ENCODE measurements around the gene HNRNPA2B1. TPM values are rescaled to one million over a fixed set of nuclear protein-coding genes. Genes with fewer than 3 reads are reported as not detected.
"Not testable (repeated sequence)": the region's sequence is repeated elsewhere in the genome, so short reads cannot be mapped to it uniquely, and the experiment has no call there.

Gene HNRNPA2B1
- polyA plus RNA-seq, 5 donors = 1,158 to 1,609 (median 1,399) TPM

DNA sequence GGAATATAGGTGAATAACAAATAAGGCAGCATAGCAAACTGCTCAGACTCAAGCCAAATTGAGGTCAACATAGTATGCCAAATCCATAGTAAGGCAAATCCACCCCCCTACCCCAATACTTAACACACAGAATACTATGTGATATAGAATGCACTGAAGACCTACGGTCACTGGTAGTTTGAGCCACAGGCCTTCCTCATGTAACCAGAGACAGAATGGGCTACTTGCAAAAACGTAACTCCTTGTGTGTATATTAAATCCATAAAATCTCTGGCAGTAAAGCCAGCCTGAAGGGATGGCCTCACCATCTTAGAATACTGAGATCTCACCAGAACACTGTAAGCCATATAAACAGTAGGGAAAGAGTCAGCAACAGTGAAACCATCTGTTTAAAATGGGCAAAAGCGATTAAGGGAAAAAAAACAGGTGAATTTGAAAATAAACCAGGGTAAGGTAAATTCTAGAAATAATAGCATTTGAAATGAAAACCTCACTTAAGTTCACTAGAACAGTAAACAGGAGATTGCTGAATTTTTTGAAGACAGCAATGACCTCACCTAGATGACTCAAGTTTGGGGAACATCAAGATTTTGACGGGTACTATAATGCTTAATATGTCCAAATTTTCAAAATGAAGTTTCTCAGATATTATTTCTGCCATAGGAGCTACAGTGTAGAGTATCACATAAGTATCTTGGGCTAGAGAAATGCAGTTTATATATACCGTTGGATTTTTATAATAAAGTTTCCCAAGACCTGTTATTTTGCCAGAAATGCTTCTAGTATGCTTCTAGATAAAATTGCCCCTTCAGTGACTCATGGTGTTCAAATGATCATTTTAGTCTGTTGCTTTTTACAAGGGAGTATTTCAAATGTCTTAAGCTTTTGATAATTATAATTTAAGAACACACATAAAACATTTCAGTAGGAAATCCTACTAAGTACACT, 13.9 kb downstream of the HNRNPA2B1 start:
- DNase-seq = no peak

DNA sequence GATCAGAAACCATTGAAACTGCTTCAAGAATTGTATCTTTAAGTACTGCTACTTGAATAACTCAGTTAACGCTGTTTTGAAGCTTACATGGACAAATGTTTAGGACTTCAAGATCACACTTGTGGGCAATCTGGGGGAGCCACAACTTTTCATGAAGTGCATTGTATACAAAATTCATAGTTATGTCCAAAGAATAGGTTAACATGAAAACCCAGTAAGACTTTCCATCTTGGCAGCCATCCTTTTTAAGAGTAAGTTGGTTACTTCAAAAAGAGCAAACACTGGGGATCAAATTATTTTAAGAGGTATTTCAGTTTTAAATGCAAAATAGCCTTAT, 14.7 kb downstream of the HNRNPA2B1 start:
- no peak for DNase-seq

DNA sequence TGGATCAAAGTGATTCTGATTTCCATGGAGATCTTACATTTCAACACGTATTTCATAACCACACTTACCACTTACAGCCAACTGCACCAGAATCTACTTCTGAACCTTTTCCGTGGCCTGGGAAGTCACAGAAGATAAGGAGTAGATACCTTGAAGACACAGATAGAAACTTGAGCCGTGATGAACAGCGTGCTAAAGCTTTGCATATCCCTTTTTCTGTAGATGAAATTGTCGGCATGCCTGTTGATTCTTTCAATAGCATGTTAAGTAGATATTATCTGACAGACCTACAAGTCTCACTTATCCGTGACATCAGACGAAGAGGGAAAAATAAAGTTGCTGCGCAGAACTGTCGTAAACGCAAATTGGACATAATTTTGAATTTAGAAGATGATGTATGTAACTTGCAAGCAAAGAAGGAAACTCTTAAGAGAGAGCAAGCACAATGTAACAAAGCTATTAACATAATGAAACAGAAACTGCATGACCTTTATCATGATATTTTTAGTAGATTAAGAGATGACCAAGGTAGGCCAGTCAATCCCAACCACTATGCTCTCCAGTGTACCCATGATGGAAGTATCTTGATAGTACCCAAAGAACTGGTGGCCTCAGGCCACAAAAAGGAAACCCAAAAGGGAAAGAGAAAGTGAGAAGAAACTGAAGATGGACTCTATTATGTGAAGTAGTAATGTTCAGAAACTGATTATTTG, 15.3 kb downstream of the HNRNPA2B1 start:
- DNase-seq = no peak

DNA sequence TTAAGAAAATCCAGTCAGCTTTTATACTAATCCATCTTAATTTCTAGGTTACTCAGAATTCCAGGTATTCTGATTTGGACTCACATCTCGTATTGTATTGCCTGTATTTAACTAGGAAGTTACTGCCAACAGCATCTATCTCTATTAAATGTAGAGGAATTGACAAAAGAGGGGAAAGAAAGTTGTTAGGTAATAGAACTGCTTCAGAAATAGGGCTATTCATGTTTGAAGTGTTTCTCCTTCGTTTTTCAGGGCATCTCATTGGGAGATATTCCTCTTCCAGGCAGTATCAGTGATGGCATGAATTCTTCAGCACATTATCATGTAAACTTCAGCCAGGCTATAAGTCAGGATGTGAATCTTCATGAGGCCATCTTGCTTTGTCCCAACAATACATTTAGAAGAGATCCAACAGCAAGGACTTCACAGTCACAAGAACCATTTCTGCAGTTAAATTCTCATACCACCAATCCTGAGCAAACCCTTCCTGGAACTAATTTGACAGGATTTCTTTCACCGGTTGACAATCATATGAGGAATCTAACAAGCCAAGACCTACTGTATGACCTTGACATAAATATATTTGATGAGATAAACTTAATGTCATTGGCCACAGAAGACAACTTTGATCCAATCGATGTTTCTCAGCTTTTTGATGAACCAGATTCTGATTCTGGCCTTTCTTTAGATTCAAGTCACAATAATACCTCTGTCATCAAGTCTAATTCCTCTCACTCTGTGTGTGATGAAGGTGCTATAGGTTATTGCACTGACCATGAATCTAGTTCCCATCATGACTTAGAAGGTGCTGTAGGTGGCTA, 16.1 kb downstream of the HNRNPA2B1 start:
- DNase-seq = not testable (repeated sequence)

DNA sequence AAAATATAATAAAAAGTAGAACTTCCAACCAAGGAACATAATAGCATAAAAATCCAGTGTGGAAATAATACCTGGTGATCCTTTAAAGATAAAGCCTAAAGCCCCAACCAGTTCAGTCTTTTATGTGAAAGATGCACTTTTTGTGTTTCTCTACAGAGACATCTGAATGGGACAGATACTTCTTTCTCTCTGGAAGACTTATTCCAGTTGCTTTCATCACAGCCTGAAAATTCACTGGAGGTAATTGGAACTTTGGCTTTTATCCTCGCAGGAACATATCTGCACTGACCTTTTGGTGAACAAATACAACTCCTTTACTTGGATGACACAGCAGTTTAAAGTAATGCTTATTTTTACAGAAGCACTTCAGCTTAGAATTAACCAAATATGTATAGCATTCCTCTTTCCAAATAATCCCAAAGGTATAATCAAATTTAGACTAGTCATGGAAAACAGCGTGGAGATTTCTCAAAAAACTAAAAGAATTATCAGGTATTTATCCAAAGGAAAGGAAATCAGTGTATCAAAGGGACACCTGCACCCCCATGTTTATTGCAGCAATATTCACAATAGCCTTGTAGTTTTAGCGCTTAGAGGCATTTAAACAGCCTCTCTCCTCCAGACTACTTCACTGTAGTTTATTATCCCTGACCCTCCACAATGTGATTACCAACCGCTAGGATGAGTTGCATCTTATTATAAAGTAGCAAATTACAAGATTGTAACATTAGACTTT, 16.8 kb downstream of the HNRNPA2B1 start:
- no peak for DNase-seq

DNA sequence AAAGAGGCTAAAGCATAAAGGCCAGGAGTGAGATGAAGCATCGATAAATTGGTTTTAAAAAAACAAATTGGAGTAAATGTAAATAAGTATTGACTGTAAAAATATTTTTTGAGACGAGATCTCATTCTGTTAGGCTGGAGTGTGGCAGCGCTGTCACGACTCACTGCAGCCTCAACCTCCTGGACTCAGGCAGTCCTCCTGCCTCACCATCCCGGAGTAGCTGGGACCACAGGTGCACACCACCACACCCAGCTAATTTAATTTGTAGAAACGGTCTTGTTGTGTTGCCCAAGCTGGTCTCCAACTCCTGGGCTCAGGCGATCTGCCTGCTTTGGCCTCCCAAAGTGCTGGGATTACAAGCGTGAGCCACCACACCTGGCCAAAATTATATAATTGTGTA, 17.8 kb downstream of the HNRNPA2B1 start:
- no peak for DNase-seq

DNA sequence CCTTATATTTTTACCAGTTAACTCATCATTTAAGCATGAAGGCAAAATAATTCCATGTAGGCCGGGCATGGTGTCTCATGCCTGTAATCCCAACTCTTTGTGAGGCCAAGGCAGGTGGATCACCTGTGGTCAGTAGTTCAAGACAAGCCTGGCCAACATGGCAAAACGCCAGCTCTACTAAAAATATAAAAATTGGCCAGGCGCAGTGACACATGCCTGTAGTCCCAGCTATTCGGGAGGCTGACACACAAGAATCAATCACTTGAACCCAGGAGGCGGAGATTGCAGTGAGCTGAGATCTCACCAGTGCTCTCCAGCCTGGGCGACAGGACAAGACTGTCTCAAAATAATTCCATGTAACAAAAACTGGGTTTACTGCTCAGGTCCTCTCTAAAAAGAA, 18.3 kb downstream of the HNRNPA2B1 start:
- DNase-seq = no peak

DNA sequence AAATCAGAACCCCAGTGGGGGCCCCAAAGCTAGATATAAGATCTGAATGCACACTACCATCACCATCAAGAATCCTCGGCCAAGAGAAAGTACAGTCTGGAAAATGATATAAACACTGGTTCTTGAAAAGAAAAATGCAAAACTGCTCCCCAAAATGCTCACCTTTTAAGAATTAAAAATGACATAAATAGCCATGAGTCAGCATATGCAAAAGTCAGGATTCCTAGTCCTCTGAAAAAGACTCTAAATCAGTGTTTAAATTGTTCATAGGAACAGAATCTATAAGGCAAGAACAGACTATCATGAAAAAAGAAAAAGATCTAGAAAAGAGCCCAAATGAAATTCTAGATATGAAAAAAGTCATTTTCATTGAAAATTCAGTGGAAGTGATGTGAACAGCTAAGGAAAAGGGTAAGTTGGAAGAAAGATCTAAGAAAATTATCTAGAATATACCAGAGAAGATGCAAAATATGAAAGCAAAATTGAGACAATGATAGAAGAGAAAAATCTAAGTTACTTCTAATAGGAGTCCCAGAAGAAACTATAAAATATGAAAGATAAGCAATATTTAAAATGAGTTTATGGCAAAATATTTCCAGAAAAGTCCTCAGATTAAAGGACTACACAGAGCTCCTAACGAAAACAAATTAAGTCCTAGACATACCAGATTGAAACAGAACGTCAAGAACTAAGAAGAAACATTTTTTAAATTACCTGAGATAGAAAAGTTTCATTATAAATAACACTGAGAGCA, 18.9 kb downstream of the HNRNPA2B1 start:
- no peak for DNase-seq

DNA sequence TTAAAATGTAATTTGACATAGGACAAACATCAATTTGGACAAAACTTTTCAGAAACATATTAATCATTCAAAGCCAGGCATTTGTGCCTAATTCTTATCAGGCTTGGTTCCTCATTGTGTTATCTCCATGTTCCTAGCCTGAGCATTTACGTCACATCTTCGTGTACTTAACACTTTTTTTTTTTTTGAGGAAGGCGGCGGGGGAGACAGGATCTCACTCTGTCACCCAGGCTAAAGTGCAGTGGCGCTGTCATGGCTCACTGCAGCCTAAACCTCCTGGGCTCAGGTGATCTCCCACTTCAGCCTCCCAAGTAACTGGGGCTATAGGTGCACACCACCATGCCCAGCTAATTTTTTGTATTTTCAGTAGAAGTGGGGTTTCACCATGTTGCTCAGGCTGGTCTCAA, 19.8 kb downstream of the HNRNPA2B1 start:
- no peak for DNase-seq

DNA sequence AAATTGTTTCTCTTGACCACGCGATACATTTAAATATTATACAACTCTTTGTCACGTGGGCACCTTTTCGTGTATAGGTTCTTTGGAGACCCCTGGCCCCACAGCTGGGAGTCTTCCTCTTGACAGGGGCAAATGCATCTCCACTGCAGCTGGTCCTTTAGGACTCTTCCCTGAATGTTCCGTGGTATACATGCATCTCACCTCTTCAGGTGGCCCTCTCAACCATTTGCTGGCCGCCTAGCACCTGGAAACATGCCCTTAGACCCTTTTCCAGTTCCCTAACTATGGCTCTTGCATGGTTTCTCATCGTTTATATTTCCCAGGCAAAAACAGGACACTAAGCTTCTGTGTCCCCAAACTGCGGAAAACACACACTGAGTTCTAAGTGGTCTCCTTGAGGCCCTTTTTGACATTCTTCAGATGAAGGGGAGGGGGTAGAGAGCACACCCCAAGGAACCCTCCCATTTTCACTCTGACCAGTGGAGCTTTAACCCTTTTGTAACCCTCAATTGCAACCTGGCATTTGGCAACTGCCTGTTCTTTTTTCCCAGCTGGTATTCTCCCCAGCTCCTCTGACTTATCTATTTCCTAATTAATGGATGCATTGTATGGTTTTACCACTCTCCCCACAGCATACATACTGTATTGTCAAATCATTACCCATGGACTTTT, 20.6 kb downstream of the HNRNPA2B1 start:
- no peak for DNase-seq

DNA sequence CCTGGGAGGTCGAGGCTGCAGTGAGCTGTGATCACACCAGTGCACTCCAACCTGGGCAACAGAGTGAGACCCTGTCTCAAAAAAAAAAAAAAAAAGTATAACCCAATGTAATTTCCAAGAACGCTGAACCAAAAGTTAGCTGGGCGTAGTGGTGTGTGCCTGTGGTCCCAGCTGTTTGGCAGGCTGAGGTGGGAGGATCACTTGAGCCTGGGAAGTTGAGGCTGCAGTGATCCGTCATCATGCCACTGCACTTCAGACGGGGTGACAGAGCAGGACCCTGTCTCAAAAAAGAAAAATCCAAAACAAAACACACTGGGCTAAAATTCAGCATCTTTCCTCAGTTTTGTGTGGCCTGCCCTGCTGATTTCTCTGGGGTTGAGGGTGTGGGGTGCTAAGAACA, 21.1 kb downstream of the HNRNPA2B1 start:
- DNase-seq = no peak

DNA sequence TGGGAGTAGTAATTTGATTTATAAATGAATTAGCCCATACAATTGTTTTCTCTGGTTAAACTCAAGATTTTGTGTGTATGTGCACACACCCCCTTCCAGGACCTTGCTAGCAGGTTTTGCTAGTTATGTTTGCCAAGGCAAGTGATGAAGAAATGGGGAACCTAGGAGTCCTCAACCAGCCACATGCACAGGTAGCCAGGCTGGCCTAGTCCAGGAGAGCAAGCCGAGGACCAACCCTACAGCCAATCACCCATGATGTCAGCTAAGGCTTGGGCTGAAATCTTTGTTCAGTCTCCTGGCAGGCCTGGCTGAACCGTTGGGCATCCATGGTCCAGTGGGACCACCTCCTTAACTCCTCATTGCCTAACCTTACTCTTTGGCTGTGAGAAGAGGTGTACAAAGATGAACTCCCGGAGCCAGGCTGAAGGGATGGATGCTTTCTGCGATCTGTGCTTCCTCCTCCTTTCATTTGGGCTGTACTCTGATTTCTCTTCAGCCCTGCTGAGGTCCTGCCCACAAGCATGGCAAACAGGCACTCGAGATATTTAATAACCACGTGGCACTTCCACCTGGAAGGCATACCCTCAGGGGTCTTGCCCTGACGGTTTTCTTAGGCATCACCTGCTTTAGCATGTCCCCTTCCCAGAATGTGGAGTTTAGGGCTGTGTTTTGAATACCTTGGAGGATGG, 22.1 kb downstream of the HNRNPA2B1 start:
- DNase-seq = no peak

DNA sequence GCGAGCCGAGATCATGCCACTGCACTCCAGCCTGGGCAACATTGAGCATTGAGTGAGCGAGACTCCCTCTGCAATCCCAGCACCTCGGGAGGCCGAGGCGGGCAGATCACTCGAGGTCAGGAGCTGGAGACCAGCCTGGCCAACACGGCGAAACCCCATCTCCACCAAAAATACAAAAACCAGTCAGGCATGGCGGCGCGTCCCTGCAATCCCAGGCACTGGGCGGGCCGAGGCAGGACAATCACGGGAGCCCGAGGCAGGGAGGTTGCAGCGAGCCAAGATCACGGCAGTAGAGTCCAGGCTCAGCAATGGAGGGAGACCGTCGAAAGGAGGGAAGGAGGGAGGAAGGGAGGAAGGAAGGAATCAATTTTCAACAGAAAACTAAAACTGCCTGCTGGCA, 23.3 kb downstream of the HNRNPA2B1 start:
- DNase-seq = not testable (repeated sequence)

DNA sequence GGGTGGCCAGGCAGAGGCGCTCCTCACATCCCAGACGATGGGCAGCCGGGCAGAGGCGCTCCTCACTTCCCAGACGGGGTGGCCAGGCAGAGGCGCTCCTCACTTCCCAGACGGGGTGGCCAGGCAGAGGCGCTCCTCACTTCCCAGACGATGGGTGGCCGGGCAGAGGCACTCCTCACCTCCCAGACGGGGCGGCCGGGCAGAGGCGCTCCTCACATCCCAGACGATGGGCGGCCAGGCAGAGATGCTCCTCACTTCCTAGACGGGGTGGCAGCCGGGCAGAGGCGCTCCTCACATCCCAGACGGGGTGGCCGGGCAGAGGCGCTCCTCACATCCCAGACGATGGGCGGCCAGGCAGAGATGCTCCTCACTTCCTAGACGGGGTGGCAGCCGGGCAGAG, 23.9 kb downstream of the HNRNPA2B1 start:
- not testable (repeated sequence) for DNase-seq

DNA sequence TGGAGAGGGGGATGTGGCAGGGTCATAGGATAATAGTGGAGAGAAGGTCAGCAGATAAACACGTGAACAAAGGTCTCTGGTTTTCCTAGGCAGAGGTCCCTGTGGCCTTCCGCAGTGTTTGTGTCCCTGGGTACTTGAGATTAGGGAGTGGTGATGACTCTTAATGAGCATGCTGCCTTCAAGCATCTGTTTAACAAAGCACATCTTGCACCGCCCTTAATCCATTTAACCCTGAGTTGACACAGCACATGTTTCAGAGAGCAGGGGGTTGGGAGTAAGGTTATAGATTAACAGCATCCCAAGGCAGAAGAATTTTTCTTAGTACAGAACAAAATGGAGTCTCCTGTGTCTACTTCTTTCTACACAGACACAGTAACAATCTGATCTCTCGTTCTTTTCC, 24.6 kb downstream of the HNRNPA2B1 start:
- DNase-seq = not testable (repeated sequence)

DNA sequence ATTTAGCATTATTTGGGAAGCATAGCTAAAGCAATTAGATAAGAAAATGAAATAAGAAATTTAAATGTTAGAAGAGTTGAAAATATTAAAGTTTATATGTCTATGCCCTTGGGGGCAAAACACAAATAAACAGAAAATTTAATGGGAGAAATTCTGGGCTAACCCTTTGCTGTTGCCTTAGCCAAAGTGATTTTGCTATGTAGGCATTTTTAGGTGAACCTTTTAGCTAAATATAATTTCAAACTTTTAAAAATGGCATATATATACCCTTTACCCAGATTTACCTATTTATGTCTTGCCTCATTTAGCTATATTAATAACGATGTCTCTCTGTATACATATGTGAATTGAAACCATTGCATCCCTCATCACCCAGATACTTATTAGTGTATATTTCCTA, 28.5 kb downstream of the HNRNPA2B1 start:
- DNase-seq = no peak

DNA sequence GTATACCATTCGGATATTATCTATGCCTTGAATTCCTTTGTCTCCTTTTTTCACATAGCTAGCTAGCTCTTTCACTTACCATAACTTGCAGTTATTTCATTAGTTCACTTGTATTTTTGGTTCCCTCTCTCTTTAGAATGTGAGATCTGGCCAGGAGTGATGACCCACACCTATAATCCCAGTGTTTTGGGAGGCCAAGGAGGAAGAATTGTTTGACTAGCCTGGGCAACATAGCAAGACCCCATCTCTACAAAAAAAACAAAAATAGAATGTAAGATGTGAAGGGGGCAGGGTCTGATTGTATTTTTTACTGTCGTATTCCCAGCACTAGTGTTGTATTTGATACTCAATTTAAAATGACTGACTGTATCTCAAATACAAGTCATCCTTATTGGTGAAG, 28.9 kb downstream of the HNRNPA2B1 start:
- DNase-seq = no peak

DNA sequence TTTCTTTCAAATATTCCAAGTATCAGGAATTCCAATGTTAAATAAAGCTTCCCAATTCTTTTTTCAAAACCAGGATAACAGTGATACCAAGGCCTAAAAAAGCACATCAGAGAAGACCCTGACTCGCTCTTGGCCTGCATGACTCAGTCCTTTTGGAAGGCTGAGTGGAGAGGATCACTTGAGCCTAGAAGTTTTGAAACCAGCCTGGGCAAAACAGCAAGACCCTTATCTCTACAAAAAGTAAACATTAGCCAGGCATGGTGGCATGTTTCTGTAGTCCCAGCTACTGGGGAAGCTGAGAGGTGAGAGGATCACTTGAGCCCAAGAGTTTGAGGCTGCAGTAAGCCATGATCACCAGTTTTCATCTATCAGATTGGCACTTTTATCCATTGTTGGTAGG, 29.9 kb downstream of the HNRNPA2B1 start:
- no peak for DNase-seq

DNA sequence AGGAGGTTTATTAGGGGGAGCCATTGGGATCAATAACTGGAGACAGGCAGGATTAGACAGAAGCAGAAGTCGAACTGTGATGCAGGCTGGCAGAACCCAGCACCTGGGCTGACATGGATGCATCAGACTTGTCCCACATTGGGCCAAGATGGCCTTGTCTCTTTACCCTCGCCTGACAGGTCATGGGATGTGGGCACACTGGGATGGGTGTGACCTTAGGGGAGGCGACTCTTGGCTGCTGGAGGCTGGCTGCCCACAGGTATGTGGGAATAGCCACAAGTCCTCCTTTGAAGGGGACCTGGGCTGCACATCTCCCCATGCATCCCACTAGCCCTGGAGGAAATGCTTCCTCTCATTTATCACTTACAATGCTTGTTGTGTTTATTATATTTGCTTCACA, 31.3 kb downstream of the HNRNPA2B1 start:
- no peak for DNase-seq

Measured in right lung (tissue), 5 donors.